Measurements from ENCODE around the gene DGKG. TPM values are rescaled to one million over a fixed set of nuclear protein-coding genes. Genes with fewer than 3 reads are reported as not detected.

DGKG gene
- total and polyA plus RNA-seq, 10 of the 15 experiments (the other 5 are each of a cell fraction or from before 2014, with no cell fraction given) = 0.39 to 6.2 (median 4.7) TPM

- BruUV-seq (replicated peaks) = no TSS peak
- intact Hi-C loops (cut with micrococcal nuclease; ENCODE audit: unreplicated experiment) = no loop called here
- ATAC-seq = no peak
- SMC1A ChIA-PET (ENCODE audit: uncharacterized antibody, unreplicated experiment) = no interaction called here
- Histone ChIP-seq H3K27me3 (replicated peaks in 1 of 2; ENCODE audit: control insufficient read depth in 2 of 2, insufficient read depth in 2 of 2, low read length in 1 of 2) (peaks cover 0 to 2% of the 10 kb centered on the region in 2 experiments; a peak in 2 of 4 replicates), H3K9me3 (replicated peaks; ENCODE audit: control insufficient read depth, insufficient read depth, low read length) (no peaks in the 10 kb centered on the region), H2AFZ (ENCODE audit: control insufficient read depth, low read depth, low read length) (no peak overlapping the region), H3K79me2 (ENCODE audit: control insufficient read depth, insufficient read depth, low read length) (no peaks in the 10 kb centered on the region), H3K36me3 (ENCODE audit: control insufficient read depth in 2 of 2, insufficient read depth in 2 of 2, low read length in 1 of 2) (no peaks in the 10 kb centered on the region), H3K4me3 (no peak overlapping the region), H3K4me2 (ENCODE audit: control insufficient read depth, insufficient read depth) (no peak overlapping the region), H3K4me1 (ENCODE audit: control insufficient read depth, insufficient read depth, low read length) (no peaks in the 10 kb centered on the region), H3K27ac (ENCODE audit: control insufficient read depth, insufficient read depth) (no peak overlapping the region), H4K20me1 (ENCODE audit: control insufficient read depth, insufficient read depth) (no peaks in the 10 kb centered on the region), H3K9ac (ENCODE audit: control insufficient read depth, insufficient read depth, low read length) (no peak overlapping the region)
- 76% methylated on average over 15 of the region's 15 CpGs for WGBS (ENCODE audit: insufficient coverage, insufficient replicate concordance, low lambda C conversion rate, missing lambda C conversion rate)
- DNase-seq (ENCODE audit: low read depth, low spot score) = no peak
- POLR2A ChIA-PET = interaction anchor here (0.6 to 0.7 kb wide), 3 partner anchors 83 to 601 kb away, joined by 3 to 5 read pairs (median 4); no protein-coding TSS in a partner anchor
- RAD21 ChIA-PET (ENCODE audit: unreplicated experiment) = no interaction called here
- CTCF ChIA-PET = interaction anchor here (0.7 kb wide), 1 partner anchor 124 kb away, joined by 3 read pairs; no protein-coding TSS in a partner anchor
- FAIRE-seq = no peak
- no peak for TF ChIP-seq KAT2A (conservative IDR thresholded peaks at IDR 0.05; ENCODE audit: control insufficient read depth, low read depth, low read length)
- TF ChIP-seq PKNOX1 (IDR thresholded peaks at IDR 0.05) = no peak
- no peak for TF ChIP-seq ZBED1 (IDR thresholded peaks at IDR 0.05; ENCODE audit: borderline replicate concordance)
- no peak for TF ChIP-seq YBX1 (IDR thresholded peaks at IDR 0.05)
- in situ Hi-C loops (cut with MboI) = no loop called here
These were observed 224.9 kb downstream of the DGKG start for GRCh38 chr3:186137051-186137685.

- SMC1A ChIA-PET (ENCODE audit: uncharacterized antibody, unreplicated experiment) = interaction anchor here (0.8 to 1.2 kb wide), 2 partner anchors 9 to 407 kb away, joined by 3 to 5 read pairs; no protein-coding TSS in a partner anchor
- WGBS (ENCODE audit: insufficient coverage, insufficient replicate concordance, low lambda C conversion rate, missing lambda C conversion rate) = 25% methylated on average over 5 of the region's 5 CpGs
- no TSS peak for BruUV-seq (replicated peaks)
- Histone ChIP-seq H3K79me2 (ENCODE audit: control insufficient read depth, insufficient read depth, low read length) (no peaks in the 10 kb centered on the region), H3K36me3 (ENCODE audit: control insufficient read depth in 2 of 2, insufficient read depth in 2 of 2, low read length in 1 of 2) (no peaks in the 10 kb centered on the region), H4K20me1 (ENCODE audit: control insufficient read depth, insufficient read depth) (no peaks in the 10 kb centered on the region), H2AFZ (ENCODE audit: control insufficient read depth, low read depth, low read length) (no peak overlapping the region), H3K4me1 (ENCODE audit: control insufficient read depth, insufficient read depth, low read length) (no peaks in the 10 kb centered on the region), H3K27me3 (replicated peaks in 1 of 2; ENCODE audit: control insufficient read depth in 2 of 2, insufficient read depth in 2 of 2, low read length in 1 of 2) (peaks cover 0 to 2% of the 10 kb centered on the region in 2 experiments; a peak in 2 of 4 replicates), H3K4me3 (no peak overlapping the region), H3K9ac (ENCODE audit: control insufficient read depth, insufficient read depth, low read length) (no peak overlapping the region), H3K9me3 (replicated peaks; ENCODE audit: control insufficient read depth, insufficient read depth, low read length) (no peaks in the 10 kb centered on the region), H3K4me2 (ENCODE audit: control insufficient read depth, insufficient read depth) (no peak overlapping the region), H3K27ac (ENCODE audit: control insufficient read depth, insufficient read depth) (no peak overlapping the region)
- no peak for TF ChIP-seq CHD2 (IDR thresholded peaks at IDR 0.05; ENCODE audit: borderline replicate concordance, low read depth, low read length)
- TF ChIP-seq NR2F1 (conservative IDR thresholded peaks at IDR 0.05) = peak; percentile 48
- in situ Hi-C loops (cut with MboI) = no loop called here
- CTCF ChIA-PET = interaction anchor here (0.6 kb wide), 1 partner anchor 49 kb away, joined by 4 read pairs; no protein-coding TSS in a partner anchor
- FAIRE-seq = no peak
- intact Hi-C loops (cut with micrococcal nuclease; ENCODE audit: unreplicated experiment) = no loop called here
- RAD21 ChIA-PET (ENCODE audit: unreplicated experiment) = interaction anchor here (1.2 to 1.3 kb wide), 2 partner anchors 91 to 109 kb away, joined by 3 read pairs; no protein-coding TSS in a partner anchor
- POLR2A ChIA-PET = no interaction called here
- no peak for DNase-seq (ENCODE audit: low read depth, low spot score)
- no peak for ATAC-seq
These were observed 228.1 kb downstream of the DGKG start for GRCh38 chr3:186133980-186134379.
